RWPE1 (cell line): ENCODE data around the gene MAPK8IP2.
A peak's percentile ranks its signal among the peaks of the same experiment; 100 is the strongest.

Source experiments
- CTCF ChIA-PET: fragments of 350-600 bp; sonication (Branson Sonifier 250); formaldehyde crosslinking; extraction: SDS; loops from one replicate; lab custom pipeline; 2021; lab: Yijun Ruan, JAX
- POLR2A ChIA-PET: fragments of 400-600 bp; formaldehyde crosslinking; extraction: SDS; loops from one replicate; lab custom pipeline; 2020; ENCODE audit warnings: antibody characterized with exemption; ENCODE audit not compliant: low non-redundant PET; lab: Yijun Ruan, JAX
- DNase-seq: peaks from one replicate; pipeline ENCODE4 v3.0.0; 2012; ENCODE audit warnings: low spot score
- H3K27ac ChIP-seq: fragments of 450-650 bp; 2 replicates; pipeline ENCODE4 v1.5.1; 2017
- CTCF ChIP-seq: fragments of 450-650 bp; conservative IDR thresholded peaks from 2 replicates; pipeline ENCODE4 v1.5.1; 2017; ENCODE audit warnings: low read depth, mild to moderate bottlenecking

MAPK8IP2 gene

GRCh38 chr22:50622723-50623327 is 22.2 kb downstream of the MAPK8IP2 start:
- ChIA-PET POLR2A (no interaction called here), CTCF (no interaction called here)
- H3K27ac ChIP-seq = peak overlapping the region; percentile 80
- no peak for TF ChIP-seq CTCF
- DNase-seq = no peak

- no peak for DNase-seq
- ChIA-PET POLR2A (no interaction called here), CTCF (interaction anchor here (0.6 kb wide), 1 partner anchor 610 kb away, joined by 3 read pairs; no protein-coding TSS in a partner anchor)
- TF ChIP-seq CTCF = no peak
- H3K27ac ChIP-seq = peak overlapping the region; percentile 11
Observed at GRCh38 chr22:50624347-50625130, 23.9 kb downstream of the MAPK8IP2 start.

GRCh38 chr22:50625131-50625567 is 24.6 kb downstream of the MAPK8IP2 start:
- no peak for TF ChIP-seq CTCF
- no peak for DNase-seq
- ChIA-PET POLR2A (no interaction called here), CTCF (no interaction called here)
- peak overlapping the region; percentile 11; the same call in 1 of the 2 replicates for H3K27ac ChIP-seq

- ChIA-PET POLR2A (no interaction called here), CTCF (no interaction called here)
- TF ChIP-seq CTCF = no peak
- no peak for DNase-seq
- H3K27ac ChIP-seq = no peak overlapping the region
Observed at GRCh38 chr22:50625568-50626313, 25.1 kb downstream of the MAPK8IP2 start.

GRCh38 chr22:50626314-50626849 is 25.8 kb downstream of the MAPK8IP2 start:
- H3K27ac ChIP-seq = peak overlapping the region; percentile 67; the same call in 1 of the 2 replicates
- ChIA-PET CTCF (interaction anchor here (0.7 kb wide), 1 partner anchor 65 kb away, joined by 3 read pairs; no protein-coding TSS in a partner anchor), POLR2A (no interaction called here)
- no peak for TF ChIP-seq CTCF
- DNase-seq = no peak
